KMS-11 (cell line): ENCODE measurements around the gene CFAP53.

Experiments
- H2AFZ ChIP-seq: fragments of 200-600 bp; sonication (generic); 2 replicates; pipeline ENCODE4 v1.6.1; 2016; ENCODE audit warnings: antibody characterized with exemption, mixed run types, low read depth
- H3K27ac ChIP-seq: fragments of 200-600 bp; sonication (generic); 2 replicates; pipeline ENCODE4 v1.6.1; 2016; ENCODE audit warnings: mild to moderate bottlenecking, mixed run types
- H3K27me3 ChIP-seq: fragments of 200-600 bp; sonication (generic); 2 replicates; pipeline ENCODE4 v1.6.1; 2017; ENCODE audit warnings: mild to moderate bottlenecking, low read depth, mixed run types, moderate library complexity; ENCODE audit not compliant: insufficient read depth
- H3K36me3 ChIP-seq: fragments of 200-600 bp; sonication (generic); 2 replicates; pipeline ENCODE4 v1.6.1; 2017; ENCODE audit warnings: mild to moderate bottlenecking, mixed run types; ENCODE audit not compliant: insufficient read depth
- H3K4me1 ChIP-seq: fragments of 200-600 bp; sonication (generic); 2 replicates; pipeline ENCODE4 v1.6.1; 2016; ENCODE audit warnings: mild to moderate bottlenecking, low read depth, mixed run types; ENCODE audit not compliant: poor library complexity, severe bottlenecking
- H3K4me2 ChIP-seq: fragments of 200-600 bp; sonication (generic); 2 replicates; pipeline ENCODE4 v1.7.0; 2016; ENCODE audit warnings: mild to moderate bottlenecking, mixed run types
- H3K4me3 ChIP-seq: fragments of 200-600 bp; sonication (generic); IDR thresholded peaks from 2 replicates; pipeline ENCODE4 v1.6.1; 2017; ENCODE audit warnings: low read depth, low read length, mixed read lengths; ENCODE audit not compliant: insufficient read depth
- H3K79me2 ChIP-seq: fragments of 200-600 bp; sonication (generic); 2 replicates; pipeline ENCODE4 v1.6.1; 2016; ENCODE audit warnings: low read depth, mixed run types; ENCODE audit not compliant: insufficient read depth
- H3K9ac ChIP-seq: fragments of 200-600 bp; sonication (generic); 2 replicates; pipeline ENCODE4 v1.6.1; 2016; ENCODE audit warnings: mild to moderate bottlenecking, mixed run types
- H4K20me1 ChIP-seq: fragments of 200-600 bp; sonication (generic); 2 replicates; pipeline ENCODE4 v1.6.1; 2016; ENCODE audit warnings: mild to moderate bottlenecking, mixed run types; ENCODE audit not compliant: insufficient read depth
- TF ChIP-seq, protein P1 (sequence below): fragments of 200-600 bp; sonication (generic); conservative IDR thresholded peaks from 2 replicates; pipeline ENCODE4 v1.6.1; 2017; ENCODE audit warnings: low read depth, mild to moderate bottlenecking, antibody characterized with exemption, low read length, moderate library complexity, mixed read lengths

CFAP53 gene

DNA sequence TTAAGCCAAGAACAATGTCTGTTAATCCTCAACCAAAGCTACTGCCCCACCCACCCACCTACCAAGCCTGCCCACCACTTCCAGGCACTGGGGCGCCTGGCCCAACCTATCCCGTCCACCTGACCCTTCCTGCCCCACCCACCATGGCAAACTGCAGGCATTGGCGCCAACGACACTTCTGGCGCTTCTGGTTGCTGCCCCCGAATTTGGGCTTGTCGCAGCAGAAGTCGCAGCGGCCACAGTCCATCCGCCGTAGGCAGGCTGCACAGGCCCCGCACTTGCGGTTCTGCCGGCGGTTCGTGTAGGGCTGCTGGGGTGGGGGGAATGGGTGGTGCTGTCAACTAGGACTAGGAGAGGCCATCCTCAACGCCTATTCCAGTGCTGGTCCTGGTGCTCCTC, 7.7 kb upstream of the CFAP53 start:
- H3K79me2 ChIP-seq: peaks cover 6% of the 10 kb centered on the region
- H3K9ac ChIP-seq: no peak overlapping the region
- H3K4me3 ChIP-seq: no peak overlapping the region
- H3K27ac ChIP-seq: no peak overlapping the region
- peaks cover 2% of the 10 kb centered on the region for H3K4me1 ChIP-seq
- TF ChIP-seq, protein P1, sequence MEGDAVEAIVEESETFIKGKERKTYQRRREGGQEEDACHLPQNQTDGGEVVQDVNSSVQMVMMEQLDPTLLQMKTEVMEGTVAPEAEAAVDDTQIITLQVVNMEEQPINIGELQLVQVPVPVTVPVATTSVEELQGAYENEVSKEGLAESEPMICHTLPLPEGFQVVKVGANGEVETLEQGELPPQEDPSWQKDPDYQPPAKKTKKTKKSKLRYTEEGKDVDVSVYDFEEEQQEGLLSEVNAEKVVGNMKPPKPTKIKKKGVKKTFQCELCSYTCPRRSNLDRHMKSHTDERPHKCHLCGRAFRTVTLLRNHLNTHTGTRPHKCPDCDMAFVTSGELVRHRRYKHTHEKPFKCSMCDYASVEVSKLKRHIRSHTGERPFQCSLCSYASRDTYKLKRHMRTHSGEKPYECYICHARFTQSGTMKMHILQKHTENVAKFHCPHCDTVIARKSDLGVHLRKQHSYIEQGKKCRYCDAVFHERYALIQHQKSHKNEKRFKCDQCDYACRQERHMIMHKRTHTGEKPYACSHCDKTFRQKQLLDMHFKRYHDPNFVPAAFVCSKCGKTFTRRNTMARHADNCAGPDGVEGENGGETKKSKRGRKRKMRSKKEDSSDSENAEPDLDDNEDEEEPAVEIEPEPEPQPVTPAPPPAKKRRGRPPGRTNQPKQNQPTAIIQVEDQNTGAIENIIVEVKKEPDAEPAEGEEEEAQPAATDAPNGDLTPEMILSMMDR: no peak
- H3K27me3 ChIP-seq: no peaks in the 10 kb centered on the region
- no peak overlapping the region for H3K4me2 ChIP-seq
- peaks cover 32% of the 10 kb centered on the region; the same call in 1 of the 2 replicates for H3K36me3 ChIP-seq
- H2AFZ ChIP-seq: no peak overlapping the region
- H4K20me1 ChIP-seq: peaks cover 4% of the 10 kb centered on the region; the same call in 1 of the 2 replicates

DNA sequence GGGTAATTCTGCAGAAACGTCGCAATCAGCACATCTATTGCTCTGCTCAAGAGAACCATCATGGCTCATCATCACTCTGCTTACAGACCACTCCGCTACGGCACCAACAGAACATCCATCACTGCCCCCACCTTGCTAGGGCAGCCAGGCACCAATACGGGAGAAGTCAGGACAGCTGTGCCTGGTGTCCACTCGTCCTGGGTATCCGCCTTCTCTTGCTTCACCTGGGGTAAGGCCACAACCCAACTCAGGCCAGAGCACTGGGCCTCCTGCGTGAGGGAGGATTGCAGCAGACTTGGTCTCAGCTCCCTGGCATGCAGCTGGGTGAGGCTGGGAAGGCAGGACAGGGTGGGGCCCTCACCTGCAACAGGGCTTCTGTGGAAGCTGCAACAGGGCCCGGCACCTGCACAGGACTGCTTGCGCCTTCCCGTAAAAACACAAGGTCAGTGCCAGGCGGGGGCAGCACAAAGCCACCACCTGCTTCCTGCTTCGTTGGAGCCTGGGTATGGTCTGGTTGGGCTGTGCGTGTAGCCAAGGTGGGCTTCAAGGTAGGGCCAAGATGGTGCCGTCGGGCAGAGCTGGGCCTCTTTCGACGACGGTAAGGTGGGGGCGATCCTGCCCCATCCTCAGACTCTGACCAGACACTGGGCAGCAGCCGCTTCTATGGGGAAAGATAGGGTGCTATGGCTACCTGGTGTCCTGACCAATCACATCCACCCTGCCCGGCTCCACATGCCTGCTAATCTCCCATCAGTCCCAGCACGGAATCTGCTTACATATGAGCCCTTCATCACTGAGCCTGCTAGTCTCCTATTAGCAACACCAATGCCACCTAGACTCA, 7.1 kb upstream of the CFAP53 start:
- no peak overlapping the region for H2AFZ ChIP-seq
- H3K4me1 ChIP-seq: no peaks in the 10 kb centered on the region
- peaks cover 4% of the 10 kb centered on the region; the same call in 1 of the 2 replicates for H4K20me1 ChIP-seq
- H3K4me3 ChIP-seq: no peak overlapping the region
- no peak overlapping the region for H3K27ac ChIP-seq
- no peaks in the 10 kb centered on the region for H3K27me3 ChIP-seq
- H3K79me2 ChIP-seq: no peaks in the 10 kb centered on the region; the same call in 1 of the 2 replicates
- no peak overlapping the region for H3K9ac ChIP-seq
- H3K36me3 ChIP-seq: peaks cover 32% of the 10 kb centered on the region; the same call in 1 of the 2 replicates
- TF ChIP-seq, protein P1: no peak
- no peak overlapping the region for H3K4me2 ChIP-seq

DNA sequence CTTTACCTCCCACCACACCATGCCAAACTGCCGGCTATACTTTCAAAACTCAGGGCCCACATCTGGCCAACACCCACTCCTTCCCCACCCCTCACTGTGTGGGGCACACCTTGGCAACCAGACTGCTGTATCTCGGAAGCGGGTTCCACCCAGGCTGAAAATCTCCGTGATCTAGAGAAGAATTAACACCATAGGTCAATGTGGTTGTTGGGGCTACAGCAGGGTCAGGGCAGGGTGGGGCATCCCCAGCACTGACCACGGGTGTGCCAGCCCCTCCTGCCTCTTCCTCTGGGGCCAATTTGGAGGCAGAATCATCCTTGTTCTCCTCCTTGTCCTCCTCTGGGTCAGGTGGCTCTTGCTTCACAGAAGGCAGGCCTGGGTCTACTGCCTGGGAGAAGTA, 6.3 kb upstream of the CFAP53 start:
- Histone ChIP-seq H3K4me2 (no peak overlapping the region), H3K79me2 (no peaks in the 10 kb centered on the region), H3K4me1 (peaks cover 1% of the 10 kb centered on the region), H3K27ac (no peak overlapping the region), H3K36me3 (peaks cover 32% of the 10 kb centered on the region; the same call in 1 of the 2 replicates), H2AFZ (no peak overlapping the region), H3K27me3 (no peaks in the 10 kb centered on the region), H3K4me3 (no peak overlapping the region), H3K9ac (no peak overlapping the region), H4K20me1 (peaks cover 4% of the 10 kb centered on the region; the same call in 1 of the 2 replicates)
- TF ChIP-seq, protein P1: no peak

DNA sequence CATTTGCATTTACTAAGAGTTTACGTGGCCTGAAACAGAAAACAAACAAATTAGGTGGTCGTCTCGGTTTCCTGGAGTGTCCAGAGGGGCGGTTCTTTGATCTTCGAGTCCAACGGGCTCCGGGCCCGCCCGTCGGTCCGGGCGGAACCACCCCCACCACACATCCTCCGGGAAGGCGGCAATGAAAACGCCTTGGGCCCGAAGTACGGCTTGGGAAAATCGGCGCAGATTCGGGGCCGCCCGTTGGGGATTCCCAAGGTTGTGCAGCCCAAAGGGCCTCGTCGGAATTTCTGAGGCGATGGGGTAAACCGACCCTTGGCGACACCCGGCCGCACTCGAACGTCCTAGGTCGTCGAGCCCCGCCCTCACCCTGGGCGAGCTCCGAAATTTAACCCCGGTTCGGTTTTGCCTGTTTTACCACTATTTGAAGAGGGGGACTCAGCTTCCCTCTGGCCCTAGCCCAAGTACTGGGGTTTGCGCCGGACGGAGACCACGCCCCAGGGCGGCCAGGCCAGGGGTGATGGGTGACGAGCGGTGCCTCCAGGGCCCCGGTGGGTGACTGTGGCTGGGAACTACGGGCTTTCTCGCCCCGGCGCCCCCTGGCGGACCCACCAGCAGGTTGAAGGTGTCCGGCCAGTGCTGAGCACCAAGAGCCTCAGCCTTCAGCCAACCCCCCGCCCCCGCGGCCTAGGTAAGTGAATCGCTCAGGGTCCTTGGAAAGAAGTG, 1.9 kb upstream of the CFAP53 start:
- H3K9ac ChIP-seq: peak overlapping the region; percentile 6; the same call in 1 of the 2 replicates
- H3K4me2 ChIP-seq: peak overlapping the region; percentile 75; the same call in 1 of the 2 replicates
- no peaks in the 10 kb centered on the region for H3K79me2 ChIP-seq
- H2AFZ ChIP-seq: peak overlapping the region; percentile 1; the same call in 1 of the 2 replicates
- H3K4me1 ChIP-seq: peaks cover 13% of the 10 kb centered on the region
- TF ChIP-seq, protein P1: peak; percentile 70
- H3K36me3 ChIP-seq: peaks cover 11% of the 10 kb centered on the region; the same call in 1 of the 2 replicates
- peak overlapping the region; percentile 6; the same call in 1 of the 2 replicates for H3K27ac ChIP-seq
- H3K4me3 ChIP-seq: no peak overlapping the region
- H3K27me3 ChIP-seq: no peaks in the 10 kb centered on the region
- H4K20me1 ChIP-seq: peaks cover 4% of the 10 kb centered on the region; the same call in 1 of the 2 replicates
